Large intestine (tissue), 3 donors: ENCODE results near the gene HEBP1. TPM values are rescaled to one million over a fixed set of nuclear protein-coding genes. Genes with fewer than 3 reads are reported as not detected.

Source experiments
- DNase-seq, 2 donors: peaks; one replicate each; pipeline versions ENCODE4 v3.0.0 to v3.0.0-alpha.2; 2013
- H3K27ac ChIP-seq: one replicate; pipeline ENCODE4 v1.5.1; 2013; ENCODE audit warnings: low read length
- H3K27me3 ChIP-seq: 2 replicates; pipeline ENCODE4 v1.6.1; 2013; ENCODE audit warnings: low read length; ENCODE audit not compliant: control insufficient read depth, insufficient read depth
- H3K36me3 ChIP-seq: 2 replicates; pipeline ENCODE4 v1.6.1; 2013; ENCODE audit warnings: low read length; ENCODE audit not compliant: control insufficient read depth, insufficient read depth
- H3K4me1 ChIP-seq: one replicate; pipeline ENCODE4 v1.6.1; 2013; ENCODE audit warnings: low read length; ENCODE audit not compliant: control insufficient read depth, insufficient read depth
- H3K4me3 ChIP-seq: one replicate; pipeline ENCODE4 v1.5.1; 2013; ENCODE audit warnings: low read length
- H3K9me3 ChIP-seq: one replicate; pipeline ENCODE4 v1.6.1; 2013; ENCODE audit warnings: mild to moderate bottlenecking, low read depth, low read length, moderate library complexity; ENCODE audit not compliant: control insufficient read depth
- WGBS: methylation state at CpG from one replicate; pipeline ENCODE4 v1.1.5; 2013; ENCODE audit warnings: low lambda C conversion rate; ENCODE audit not compliant: insufficient coverage; 5-methylcytosine and 5-hydroxymethylcytosine counted together
- polyA plus RNA-seq: library from polyadenylated mRNA; unstranded; fragments of 120-200 nt; gene quantifications from one replicate; pipeline ENCODE4 v1.2.1, GENCODE V29; 2013

HEBP1 gene
- polyA plus RNA-seq, 1 donor, result 237 TPM

DNA sequence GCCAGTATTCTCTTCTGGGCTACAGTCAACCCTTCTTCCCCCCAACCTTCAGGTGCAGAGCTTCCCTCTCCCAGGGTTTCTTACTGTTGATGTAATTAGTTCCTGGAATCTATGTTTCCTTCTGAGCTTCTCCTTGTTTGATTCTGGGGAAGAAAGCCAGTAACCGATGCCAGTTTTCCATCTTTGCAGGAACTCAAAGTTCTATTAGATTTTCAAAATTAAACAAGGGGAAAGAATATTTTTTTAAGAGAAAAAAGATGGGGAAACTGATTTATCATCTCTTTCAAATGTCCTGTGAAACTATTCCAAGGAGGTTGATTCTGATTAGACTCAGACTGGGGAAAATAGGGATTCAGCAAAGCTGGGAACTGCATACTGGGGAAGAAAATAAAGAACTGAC is 26.2 kb upstream of the HEBP1 start:
- no peak overlapping the region for H3K4me3 ChIP-seq
- H3K9me3 ChIP-seq, result no peaks in the 10 kb centered on the region
- DNase-seq, result no peak
- no peaks in the 10 kb centered on the region for H3K4me1 ChIP-seq
- H3K27me3 ChIP-seq, result no peaks in the 10 kb centered on the region
- WGBS, result 100% methylated on average over 1 of the region's 1 CpG
- no peaks in the 10 kb centered on the region for H3K36me3 ChIP-seq
- H3K27ac ChIP-seq, result no peak overlapping the region

DNA sequence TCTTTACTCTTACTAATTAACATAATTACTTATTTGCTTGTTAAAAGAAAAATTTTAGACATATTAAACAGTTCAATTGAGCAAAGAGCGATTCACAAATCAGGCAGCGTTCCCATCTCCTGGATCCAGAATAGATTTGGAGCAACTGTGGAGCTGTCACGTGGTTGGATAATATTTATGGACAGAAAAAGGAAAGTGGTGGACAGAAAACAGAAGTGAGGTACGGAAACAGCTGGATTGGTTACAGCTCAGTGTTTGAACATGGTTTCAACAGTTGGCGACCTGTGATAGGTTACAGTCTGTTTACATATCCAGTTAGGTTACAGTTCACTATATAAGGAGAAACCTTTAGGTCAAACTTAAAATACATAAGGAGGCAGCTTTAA is 24.5 kb upstream of the HEBP1 start:
- no peaks in the 10 kb centered on the region for H3K4me1 ChIP-seq
- WGBS, result 75% methylated on average over 2 of the region's 5 CpGs
- no peaks in the 10 kb centered on the region for H3K36me3 ChIP-seq

DNA sequence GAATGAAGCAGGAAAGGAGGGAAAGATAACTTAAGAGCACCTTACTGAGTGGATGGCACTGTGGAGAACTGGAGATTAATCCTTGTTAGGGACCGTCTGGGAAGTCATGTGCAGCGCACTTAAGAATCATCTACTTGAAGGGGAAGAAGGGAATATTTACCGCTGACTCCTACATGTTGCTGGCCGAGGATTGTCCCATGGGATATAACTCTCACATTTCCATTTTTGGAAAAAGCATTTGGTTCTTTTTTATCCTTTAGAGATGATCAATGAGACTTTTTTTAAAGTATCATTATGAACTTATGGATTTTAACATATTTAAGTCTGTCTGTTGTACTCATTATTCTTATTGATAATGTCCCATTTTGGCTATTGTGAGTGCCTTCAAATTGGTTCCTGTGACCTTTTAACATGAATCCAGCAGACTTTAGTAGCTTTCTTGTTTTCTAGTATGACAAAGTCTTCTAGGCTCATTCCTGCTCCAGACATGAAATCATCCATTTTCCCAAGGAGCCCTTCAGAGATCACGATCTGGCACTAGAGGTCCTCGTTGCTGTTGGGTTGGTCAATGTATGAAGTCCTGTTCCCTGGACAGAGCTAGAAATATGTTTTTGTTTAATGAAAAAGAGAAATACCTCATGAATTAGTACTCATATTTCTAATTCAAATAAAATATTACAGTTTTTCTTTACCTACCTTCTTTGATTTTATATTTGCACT is 23.9 kb upstream of the HEBP1 start:
- Histone ChIP-seq H3K27ac (no peak overlapping the region), H3K4me1 (no peaks in the 10 kb centered on the region), H3K27me3 (no peaks in the 10 kb centered on the region), H3K36me3 (no peaks in the 10 kb centered on the region), H3K4me3 (no peak overlapping the region), H3K9me3 (no peaks in the 10 kb centered on the region)
- DNase-seq, result peak; percentile 44 to 45
- WGBS, result 0% methylated on average over 1 of the region's 6 CpGs

More for the DNA sequence above, 24.5 kb upstream of the HEBP1 start:
- no peak overlapping the region for H3K4me3 ChIP-seq
- H3K27me3 ChIP-seq, result no peaks in the 10 kb centered on the region
- no peak overlapping the region for H3K27ac ChIP-seq
- no peak for DNase-seq
- H3K9me3 ChIP-seq, result no peaks in the 10 kb centered on the region

DNA sequence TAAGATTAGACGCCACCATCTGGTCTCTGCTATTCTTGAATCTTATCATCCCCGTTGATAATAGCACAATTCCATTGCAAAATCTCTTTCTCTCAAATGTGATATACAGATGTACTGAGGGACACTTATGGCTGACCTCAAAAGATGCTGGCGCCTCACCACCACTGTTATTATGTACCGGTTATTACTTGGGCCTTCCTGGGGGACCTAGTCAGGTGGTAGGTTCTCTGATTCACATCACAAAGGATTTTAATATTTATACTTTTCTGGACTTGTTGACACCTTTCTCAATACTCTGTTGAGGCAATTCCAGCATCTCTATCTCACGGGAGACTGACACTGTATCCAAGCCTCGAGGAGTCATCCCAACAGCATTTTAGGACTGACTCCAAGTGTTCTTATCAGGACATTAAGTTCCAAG is 22.8 kb upstream of the HEBP1 start:
- Histone ChIP-seq H3K4me1 (no peaks in the 10 kb centered on the region), H3K36me3 (no peaks in the 10 kb centered on the region), H3K9me3 (no peaks in the 10 kb centered on the region), H3K27me3 (no peaks in the 10 kb centered on the region), H3K4me3 (no peak overlapping the region), H3K27ac (no peak overlapping the region)
- no CpG with 5 or more reads among the region's 6 CpGs for WGBS
- no peak for DNase-seq

DNA sequence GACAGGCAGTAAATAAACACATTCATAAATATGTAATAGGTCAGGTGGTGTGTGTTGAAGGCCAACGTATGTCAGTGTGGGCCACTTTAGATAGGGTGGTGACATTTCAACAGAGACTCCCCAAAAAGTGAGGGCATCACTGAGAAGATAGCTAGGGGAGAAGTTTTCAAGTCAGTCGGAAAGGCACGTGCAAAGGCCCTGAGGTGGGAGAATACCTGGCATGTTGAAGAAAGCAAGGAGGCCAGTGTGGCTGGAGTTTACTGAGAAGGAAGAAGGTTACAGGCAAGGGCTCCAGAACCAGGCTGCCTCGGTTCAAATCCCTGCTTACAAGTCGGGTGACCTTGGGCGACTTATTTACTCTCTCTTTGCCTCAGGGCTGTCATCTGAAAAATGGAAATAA is 11.0 kb upstream of the HEBP1 start:
- no peak for DNase-seq
- no peaks in the 10 kb centered on the region for H3K27me3 ChIP-seq
- no peaks in the 10 kb centered on the region for H3K36me3 ChIP-seq
- no peaks in the 10 kb centered on the region for H3K9me3 ChIP-seq
- no peaks in the 10 kb centered on the region for H3K4me1 ChIP-seq
- no CpG with 5 or more reads among the region's 6 CpGs for WGBS
- H3K27ac ChIP-seq, result no peak overlapping the region
- no peak overlapping the region for H3K4me3 ChIP-seq

DNA sequence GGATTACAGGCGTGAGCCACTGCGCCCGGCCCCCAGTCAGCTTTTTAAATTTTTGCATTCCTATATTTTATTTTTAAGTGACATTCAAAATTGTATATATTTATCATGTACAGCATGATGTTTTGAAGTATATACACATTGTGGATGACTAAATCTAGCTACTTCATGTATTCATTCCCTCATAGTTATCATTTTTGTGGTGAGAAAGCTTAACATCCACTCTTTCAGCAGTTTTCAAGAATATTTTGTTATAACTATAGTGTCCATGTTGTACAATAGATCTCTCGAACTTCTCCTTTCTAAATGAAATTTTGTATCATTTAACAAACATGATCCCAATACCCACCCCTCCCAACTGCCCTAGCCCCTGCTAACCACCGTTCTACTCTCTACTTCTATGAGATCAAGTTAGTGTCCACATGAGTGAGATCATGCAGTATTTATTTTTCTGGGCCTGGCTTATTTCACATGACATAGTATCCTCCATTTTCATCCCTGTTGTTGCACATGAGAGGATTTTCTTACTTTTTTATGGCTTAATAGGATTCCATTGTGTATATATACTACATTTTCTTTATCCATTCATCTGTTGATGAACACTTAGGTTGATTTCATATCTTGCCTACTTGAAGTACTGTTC is 8.8 kb upstream of the HEBP1 start:
- Histone ChIP-seq H3K9me3 (no peaks in the 10 kb centered on the region), H3K27ac (no peak overlapping the region), H3K36me3 (no peaks in the 10 kb centered on the region), H3K4me1 (no peaks in the 10 kb centered on the region), H3K4me3 (no peak overlapping the region), H3K27me3 (no peaks in the 10 kb centered on the region)
- no peak for DNase-seq
- WGBS, result 50% methylated on average over 2 of the region's 5 CpGs

DNA sequence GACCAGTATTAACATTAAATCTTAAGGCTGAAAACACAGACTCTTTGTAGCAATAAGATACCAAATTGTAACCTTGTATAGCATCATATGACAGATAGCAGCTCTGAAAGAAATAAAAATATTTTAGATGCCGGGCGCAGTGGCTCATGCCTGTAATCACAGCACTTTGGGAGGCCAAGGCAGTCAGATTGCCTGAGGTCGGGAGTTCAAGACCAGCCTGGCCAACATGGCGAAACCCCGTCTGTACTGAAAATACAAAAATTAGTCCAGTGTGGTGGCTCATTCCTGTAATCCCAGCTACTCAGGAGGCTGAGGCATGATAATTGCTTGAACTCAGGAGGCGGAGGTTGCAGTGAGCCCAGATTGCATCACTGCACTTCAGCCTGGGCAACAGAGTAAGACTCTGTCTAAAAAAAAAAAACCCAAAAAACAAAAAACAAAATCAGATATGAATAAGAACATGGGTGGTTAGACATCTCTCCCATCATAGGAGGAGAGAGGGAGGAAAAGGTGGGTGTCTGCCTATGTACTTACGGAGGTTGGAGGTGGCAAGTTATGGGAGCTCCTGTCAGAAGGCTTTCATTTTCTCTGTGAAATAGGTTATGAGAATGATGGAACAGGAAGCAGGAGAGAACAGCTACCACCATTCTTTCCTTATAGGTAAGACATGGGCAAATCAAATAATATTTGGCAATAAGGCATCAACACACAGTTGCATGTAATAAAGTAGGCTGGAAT is 7.6 kb upstream of the HEBP1 start:
- Histone ChIP-seq H3K36me3 (no peaks in the 10 kb centered on the region), H3K27ac (no peak overlapping the region), H3K27me3 (no peaks in the 10 kb centered on the region), H3K4me1 (no peaks in the 10 kb centered on the region), H3K9me3 (no peaks in the 10 kb centered on the region), H3K4me3 (no peak overlapping the region)
- no peak for DNase-seq
- no CpG with 5 or more reads among the region's 7 CpGs for WGBS

DNA sequence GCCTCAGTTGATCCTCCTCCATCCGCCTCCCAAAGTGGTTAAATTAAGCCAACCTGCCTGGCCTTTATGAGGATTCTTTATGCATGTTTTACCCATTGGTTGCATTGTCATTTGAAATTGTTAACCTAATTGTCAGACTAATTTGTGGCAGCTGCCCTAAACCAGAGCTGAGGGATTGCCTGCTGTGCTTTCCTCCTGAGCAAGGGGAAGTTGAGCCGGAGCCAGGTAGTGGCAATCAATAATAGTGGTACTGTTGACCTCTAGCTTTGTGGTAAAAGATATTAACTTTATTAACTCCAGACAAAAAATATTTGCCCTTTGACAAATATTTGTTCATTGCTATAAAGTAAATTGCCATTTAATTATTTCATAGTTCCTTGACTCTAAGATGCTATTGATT is 5.6 kb upstream of the HEBP1 start:
- H3K4me1 ChIP-seq, result peaks cover 2% of the 10 kb centered on the region
- H3K36me3 ChIP-seq, result no peaks in the 10 kb centered on the region
- H3K4me3 ChIP-seq, result no peak overlapping the region
- no peak overlapping the region for H3K27ac ChIP-seq
- no peaks in the 10 kb centered on the region for H3K27me3 ChIP-seq
- peak in 1 of 2 donors; percentile 29 for DNase-seq
- no CpG with 5 or more reads among the region's 2 CpGs for WGBS
- H3K9me3 ChIP-seq, result no peaks in the 10 kb centered on the region

DNA sequence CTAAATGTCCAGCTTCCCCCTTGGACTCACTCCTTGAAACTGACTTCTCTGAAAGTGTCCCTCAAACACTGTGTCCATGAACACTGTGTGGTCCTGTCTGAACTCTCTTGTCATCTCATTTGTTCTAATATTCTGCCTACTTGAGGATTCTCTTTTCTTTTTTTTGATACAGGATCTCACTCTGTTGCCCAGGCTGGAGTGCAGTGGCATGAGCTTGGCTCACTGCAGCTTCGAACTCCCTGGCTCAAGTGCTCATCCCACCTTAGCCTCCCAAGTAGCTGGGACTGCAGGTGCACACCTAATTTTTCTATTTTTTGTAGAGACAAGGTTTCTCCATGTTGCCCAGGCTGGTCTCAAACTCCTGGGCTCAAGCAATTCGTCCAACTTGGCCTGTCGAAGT is 4.9 kb upstream of the HEBP1 start:
- no peak for DNase-seq
- Histone ChIP-seq H3K9me3 (no peaks in the 10 kb centered on the region), H3K4me3 (no peak overlapping the region), H3K4me1 (peaks cover 2% of the 10 kb centered on the region), H3K27ac (no peak overlapping the region), H3K27me3 (no peaks in the 10 kb centered on the region), H3K36me3 (no peaks in the 10 kb centered on the region)
- WGBS, result no CpG with 5 or more reads among the region's 3 CpGs

DNA sequence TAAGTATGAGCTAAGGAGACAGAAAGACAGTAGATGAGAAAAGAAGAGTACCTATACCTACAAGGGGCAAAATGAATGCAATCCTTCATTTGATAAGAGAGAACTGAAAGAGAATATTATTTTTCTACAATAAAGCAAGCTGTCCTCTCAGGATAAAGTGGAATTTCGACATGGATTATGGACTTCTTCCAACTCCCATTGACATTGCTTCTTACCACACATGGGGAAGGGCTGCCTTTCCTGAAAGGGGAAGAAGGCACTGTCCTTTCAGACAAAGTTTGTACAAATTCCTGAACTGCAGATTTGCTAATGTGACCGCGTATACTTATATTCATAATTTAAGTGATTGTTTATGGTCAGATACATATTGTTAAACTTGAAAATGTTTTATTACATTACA is 4.3 kb upstream of the HEBP1 start:
- Histone ChIP-seq H3K36me3 (no peaks in the 10 kb centered on the region), H3K4me3 (no peak overlapping the region), H3K4me1 (peaks cover 2% of the 10 kb centered on the region), H3K27me3 (no peaks in the 10 kb centered on the region), H3K27ac (no peak overlapping the region), H3K9me3 (no peaks in the 10 kb centered on the region)
- WGBS, result 92% methylated on average over 2 of the region's 3 CpGs
- no peak for DNase-seq
